HTERT RPE-1 (cell line): ENCODE data around the gene EXOC4.

Experiments used
- in situ Hi-C: fragments of 300-500 bp; cut with MboI; formaldehyde crosslinking; loops from 4 replicates; pipeline ENCODE4 v1.14.3; 2020; ENCODE audit warnings: low sequenced_read_pairs

The EXOC4 gene

DNA sequence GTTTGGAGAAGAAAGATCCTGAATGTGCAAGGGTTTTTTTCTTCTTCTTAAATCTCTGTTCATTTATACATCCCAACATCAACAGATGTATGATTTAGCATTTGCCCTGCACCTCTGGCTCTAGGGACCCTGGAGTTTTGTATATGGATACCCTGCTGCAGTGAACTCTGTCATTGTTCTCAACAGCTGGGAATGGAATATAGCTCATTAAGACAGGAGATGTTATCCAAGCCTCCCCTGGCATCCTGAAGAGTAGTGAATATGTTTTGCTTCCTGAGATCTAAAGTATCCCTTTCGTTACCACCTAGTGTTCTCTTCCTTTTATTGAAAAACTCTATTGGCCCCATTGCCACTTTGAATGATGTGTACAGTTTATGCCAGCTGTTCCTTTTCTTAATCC lies 275.9 kb downstream of the EXOC4 start:
- in situ Hi-C loops = no loop called here

DNA sequence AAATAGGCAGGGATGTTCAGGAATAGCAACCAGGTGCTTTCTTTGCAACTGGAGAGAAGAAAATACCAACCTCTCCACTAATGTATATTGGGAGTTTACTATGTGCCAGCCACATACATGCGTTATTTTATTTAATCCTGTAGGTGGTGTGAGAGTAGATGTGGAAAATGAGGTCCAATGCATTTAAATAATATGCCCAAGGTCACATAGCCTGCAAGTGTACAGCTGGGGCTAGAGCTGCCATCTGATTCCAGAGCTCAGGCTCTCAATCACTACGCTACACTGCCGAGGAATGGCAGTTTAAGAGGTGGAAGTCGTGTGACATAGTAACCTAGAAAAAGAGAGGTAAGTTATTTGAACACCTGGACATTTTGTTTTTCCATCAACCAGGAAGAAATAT lies 277.0 kb downstream of the EXOC4 start:
- in situ Hi-C loops = no loop called here

DNA sequence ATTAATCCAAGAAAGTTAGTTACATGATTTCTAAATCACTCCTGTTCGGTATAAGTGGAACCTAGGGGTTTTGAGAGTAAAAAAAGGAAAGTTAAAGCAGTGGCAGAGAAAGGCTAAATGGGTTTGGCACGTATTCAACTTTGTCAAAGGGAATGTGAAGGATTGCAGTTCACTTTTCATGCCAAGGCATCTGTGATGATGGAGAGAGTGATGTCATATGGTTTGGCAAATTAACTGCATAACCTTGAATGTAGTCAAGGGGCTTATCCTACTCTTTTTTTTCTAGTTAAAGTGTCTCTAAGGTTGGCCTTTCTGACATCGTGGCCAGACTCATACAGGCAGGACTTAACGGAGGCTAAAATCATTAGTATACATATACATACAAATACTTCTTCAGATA lies 277.8 kb downstream of the EXOC4 start:
- in situ Hi-C loops = no loop called here

DNA sequence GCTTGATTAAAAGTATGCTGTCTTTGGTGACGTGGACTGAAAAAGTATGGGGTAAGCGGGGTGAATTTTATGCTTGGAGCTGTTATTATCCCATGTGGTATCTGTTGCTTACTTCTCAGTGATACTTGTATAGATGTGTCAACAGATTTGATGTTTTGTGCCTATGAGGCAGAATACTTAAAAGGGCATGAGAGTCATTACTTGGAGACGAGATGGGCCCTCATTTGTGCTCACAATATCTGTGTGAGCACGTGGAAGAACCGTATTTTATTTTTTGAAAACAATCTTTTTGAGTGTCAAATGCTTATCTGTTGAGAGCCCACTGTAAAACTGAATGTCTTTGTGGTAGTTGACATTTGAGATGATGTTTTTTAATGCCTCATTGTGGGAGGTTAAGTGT lies 281.9 kb downstream of the EXOC4 start:
- in situ Hi-C loops = no loop called here

DNA sequence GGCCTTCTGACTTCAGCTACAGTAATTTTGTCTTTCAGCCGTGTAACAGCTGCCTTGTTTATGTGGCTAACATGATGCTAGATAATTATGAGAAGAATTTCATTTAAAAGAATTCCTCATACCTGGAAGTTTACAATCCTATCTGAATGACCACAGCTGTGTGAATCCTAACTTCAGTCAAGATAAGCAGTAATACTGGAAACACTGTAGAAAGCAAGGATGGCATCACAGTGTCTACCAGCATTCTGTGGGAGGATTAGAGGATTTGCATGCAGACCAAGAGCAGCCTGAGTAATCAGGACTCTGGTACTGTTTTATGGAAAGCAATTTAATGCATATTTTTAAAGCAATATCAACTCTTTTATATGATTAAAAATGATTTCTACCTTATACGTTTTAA lies 282.4 kb downstream of the EXOC4 start:
- in situ Hi-C loops = no loop called here

DNA sequence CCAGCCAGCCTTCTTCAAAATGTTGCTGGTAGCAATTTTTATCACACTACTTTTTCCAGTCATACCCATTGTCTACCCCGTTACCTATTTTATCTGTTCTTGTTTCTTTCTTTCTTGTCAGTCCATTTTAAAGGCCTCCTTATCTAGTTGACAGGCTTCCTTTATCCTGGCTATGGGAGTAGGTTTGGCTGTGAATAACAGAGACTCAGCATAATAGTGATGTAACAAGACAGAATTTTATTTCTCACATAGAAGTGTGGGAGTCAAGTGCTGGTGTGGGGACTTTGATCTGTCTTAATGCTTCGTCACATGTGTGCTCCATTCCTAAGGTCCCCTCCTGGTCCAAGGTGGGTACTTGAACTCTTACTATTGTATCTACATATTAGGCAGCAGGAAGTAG lies 283.6 kb downstream of the EXOC4 start:
- in situ Hi-C loops = no loop called here

DNA sequence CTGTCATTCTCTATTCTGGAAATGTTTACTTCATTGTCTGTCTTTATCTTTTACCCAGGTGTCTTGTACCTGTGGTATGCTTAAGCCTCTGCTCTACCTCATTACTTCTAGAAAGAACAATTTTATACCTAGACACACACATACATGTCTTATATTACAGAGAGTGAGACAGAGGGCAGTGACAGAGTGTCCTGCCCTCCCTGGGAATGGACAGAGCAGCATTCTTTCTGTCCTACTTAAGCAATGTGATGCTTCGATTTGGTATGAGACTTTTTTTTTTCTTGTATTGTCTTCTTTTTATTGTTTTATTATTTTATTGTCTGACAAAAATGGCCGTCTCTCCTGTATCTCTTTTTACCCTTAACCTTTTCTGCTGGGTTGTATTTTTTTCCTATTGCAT lies 286.1 kb downstream of the EXOC4 start:
- in situ Hi-C loops = no loop called here

DNA sequence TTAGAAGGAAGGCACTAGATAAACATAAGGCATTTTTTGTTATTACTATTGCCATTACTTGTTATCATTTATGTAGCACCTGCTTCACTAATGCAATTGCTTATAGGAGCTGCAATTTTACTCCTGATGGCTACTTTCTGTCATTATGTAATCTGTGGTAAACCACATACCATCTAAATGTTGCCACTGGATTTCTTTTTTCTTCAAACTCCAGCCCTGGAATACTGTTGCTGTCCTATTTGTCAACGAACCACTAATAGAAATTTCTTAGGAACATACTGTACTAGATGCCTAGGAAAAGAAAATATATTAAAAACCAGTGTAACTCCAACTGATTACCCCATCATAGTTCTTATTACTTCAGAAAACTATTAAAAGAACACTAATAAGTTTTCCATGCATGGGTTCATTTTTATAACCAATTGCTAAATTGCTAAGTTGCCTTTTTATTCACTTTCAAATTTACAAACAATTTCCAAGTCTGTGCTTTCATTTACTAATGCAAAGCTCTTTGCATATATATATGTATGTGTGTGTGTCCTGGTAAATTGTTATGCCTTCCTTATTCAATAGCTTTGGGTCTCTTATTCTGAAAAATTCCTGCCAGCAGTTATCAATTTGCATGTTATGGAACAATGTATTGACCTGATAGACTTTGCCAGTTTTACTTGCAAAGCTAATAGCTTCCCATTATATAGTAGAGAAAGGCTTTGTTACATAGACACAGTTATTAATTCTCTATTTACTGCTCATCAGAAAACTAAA lies 287.4 kb downstream of the EXOC4 start:
- in situ Hi-C loops = no loop called here

DNA sequence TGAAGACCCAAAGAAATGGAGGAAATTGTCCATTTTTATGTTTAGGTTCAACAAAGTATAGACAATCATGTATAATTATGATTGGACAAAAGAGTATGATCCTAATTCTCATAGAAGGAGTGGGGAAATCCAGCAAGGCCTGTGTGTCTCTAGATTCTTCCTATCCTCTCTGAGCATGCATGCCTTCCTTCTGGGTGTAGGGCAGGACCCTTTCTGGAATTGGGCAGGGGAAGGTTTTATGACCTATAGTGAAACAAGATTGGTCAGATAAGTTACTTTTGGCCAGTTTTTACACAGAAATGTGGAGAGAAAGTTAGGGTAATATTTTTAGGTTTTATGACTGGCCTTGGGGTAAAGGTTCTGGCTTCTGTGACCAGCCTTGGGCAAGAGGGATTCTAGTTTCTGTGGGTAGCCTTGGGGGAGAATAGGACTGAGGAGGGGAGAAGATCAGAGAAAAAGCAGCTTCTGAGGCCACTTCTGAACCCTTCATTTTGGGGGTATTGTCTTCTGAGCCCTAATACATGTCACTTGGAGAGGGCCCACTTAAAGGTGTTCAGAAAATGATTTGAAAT lies 289.4 kb downstream of the EXOC4 start:
- in situ Hi-C loops = no loop called here

DNA sequence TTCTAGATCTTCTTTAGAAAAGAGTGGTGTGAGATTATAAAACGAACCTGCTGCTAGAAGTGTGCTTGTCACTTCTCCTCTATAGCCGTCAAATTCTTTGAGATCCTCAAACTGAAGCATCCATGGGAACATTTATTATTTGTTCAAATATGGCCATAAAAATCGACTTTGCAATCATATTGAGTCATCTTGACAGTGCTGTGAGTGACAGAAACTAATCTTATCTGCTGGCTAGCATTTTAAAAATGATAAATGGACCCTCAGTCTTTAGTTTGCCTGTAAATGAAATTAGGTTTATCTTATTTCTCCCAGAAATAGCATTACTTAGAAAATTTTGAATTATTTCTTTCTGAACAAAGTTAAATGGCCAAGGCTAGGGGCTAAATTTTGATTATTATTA lies 290.8 kb downstream of the EXOC4 start:
- in situ Hi-C loops = no loop called here

DNA sequence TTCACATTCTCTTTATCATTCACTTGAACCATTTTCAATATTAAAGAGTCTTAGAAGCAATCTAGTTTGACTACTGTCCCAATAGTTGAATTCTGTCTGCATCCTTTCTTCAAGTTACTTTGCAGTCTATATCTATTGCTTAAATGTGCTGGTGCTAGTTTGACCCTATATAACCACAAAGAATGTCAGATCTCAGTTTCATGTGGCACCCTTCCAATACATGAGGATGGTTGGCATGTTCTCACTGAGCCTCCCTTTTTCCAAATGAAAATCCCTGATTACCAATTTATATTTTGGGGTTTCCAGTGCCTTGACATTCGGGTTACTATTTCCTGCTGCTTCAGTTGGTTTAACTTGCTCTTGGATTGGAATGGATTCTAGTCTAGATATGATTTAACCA lies 292.7 kb downstream of the EXOC4 start:
- in situ Hi-C loops = no loop called here

DNA sequence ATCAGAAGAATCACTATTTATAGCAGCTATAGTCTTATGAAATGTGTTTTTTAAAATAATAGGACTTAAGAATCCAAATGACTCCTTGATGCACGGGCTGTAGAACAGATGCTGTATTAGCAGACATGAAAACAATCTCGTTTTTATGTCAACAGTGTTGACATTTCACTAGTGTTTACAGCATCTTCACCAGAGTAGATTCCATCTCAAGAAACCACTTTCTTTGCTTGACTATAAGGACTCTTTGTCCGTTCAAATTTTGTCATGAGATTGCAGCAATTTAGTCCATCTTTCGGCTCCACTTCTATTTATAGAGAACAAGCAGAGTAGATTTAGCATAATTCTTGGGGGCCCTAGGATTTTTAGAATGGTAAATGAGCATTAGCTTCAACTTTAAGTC lies 295.1 kb downstream of the EXOC4 start:
- in situ Hi-C loops = no loop called here

DNA sequence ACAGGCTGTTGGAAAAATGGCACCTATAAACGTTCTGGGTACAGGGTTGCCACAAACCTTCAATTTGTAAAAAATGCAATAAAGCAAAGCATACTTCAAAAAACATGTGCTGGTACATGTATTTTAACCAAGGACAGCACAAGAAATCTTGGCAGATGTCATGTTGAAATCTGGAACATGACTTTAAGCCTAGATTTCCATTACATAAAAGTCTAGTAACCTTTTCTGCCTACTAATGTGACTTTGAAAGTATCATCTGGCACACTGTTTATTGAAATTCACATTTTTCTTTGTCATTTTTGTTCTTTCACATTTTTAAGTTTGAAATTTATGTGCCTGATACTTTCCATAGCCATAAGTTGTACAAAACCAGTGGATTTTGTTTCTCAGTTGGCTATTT lies 296.8 kb downstream of the EXOC4 start:
- in situ Hi-C loops = no loop called here

DNA sequence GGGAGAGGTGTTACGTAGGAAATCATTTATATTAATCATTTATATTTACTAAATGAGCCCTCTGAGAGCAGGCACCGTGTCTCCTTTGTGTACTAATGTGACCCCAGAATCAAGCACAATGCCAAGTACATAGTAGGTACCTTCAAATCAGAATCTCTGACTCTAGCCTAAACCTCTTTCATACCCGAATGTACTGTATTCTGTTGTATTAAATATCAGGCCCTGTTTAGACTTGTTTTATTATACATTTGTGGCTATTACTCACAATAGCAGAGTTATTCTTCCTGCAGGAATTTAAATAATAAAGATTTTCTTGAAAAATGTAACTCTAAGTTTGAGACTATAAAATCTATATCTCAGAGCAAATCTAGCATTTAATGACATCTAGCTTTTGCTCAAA lies 297.3 kb downstream of the EXOC4 start:
- in situ Hi-C loops = no loop called here

DNA sequence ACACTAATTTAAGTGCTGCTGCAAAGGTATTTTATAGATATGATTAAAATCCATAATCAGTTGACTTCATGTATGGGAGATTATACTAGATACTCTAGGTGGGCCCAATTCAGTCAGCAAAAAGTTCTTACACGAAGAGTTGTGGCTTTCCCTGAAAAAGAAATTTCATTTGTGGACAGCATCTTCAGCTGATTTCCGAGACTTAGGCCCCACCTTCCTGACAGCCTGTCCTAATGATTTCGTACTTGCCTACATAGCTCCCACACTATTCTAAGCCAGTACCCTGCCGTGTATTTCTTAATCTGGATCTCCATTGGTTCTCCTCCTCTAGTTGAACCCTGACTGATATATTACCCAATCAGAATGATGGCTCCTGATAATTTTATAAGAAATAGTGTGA lies 297.9 kb downstream of the EXOC4 start:
- in situ Hi-C loops = no loop called here

DNA sequence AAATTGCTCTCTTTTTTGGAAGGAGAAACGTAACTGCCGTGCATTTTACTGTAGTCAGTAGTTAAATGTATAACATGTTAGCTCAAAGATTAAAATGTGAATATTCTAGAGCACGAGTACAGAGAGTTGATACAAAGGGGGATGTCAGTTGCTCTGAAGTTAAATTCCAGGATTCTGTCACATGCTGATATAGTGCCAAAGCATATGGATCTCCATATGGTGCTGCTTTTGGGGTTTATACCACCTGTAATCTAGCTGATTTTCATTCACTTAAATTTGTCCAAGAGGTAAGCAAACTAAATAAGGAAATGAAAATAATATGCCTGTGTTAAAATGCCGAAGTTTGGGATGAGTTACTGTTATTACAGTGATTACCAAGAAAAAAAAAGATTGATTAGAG lies 298.6 kb downstream of the EXOC4 start:
- in situ Hi-C loops = no loop called here

DNA sequence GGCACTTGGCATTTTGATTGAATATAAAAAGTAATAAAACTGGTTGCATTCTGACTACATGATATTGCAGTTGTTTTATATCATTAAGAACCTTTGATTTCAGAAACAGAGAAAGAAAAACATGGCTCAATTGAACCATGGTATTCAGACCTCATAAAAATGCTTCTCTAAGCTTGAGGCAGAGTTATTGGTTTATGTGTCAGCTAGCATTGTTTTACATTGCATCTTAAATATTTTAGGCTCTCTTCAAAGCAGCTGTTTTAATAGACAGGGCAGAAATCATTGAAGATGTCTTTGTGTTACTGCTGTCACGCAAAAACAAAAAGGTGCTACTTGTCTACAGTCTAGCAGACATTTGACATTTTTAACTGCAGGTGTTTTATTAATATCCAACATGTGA lies 299.2 kb downstream of the EXOC4 start:
- in situ Hi-C loops = no loop called here

DNA sequence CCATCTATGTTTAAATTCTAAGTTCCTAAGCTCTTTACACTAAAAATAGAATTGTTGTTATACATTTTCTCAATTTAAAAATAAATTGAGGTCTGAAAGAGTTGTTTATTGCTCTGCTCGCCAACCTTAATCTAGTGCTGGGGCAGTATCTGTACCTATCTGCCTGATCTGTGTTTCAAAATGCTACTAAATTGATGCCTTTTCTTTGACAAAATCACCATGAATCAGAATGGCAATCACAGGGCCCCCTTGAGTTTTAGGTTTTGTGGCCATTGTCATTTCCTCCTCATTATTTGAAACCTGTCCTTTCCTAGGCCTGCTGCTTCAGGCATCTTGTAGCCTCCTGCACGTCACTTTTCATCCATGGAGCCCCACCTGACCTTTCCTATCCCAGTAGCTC lies 301.5 kb downstream of the EXOC4 start:
- in situ Hi-C loops = no loop called here

DNA sequence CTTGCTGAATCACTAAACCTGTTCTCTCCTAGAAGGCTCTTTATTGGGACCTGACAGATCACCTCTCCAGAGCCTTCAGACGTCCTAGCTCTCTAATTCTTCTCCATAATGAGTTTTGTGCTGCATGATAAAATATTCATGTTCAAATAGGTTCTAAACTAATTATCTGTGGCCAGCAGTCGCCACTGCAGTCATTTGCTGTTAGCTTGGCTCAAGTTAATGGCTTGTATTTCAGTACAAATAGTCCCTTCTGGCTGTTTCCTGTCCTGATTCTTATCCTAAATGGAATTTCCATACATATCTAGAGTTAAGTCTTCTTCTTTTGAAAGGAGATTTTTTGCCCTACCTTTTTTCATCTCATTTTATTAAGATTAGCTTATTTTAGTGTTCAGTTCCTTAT lies 303.2 kb downstream of the EXOC4 start:
- in situ Hi-C loops = no loop called here

DNA sequence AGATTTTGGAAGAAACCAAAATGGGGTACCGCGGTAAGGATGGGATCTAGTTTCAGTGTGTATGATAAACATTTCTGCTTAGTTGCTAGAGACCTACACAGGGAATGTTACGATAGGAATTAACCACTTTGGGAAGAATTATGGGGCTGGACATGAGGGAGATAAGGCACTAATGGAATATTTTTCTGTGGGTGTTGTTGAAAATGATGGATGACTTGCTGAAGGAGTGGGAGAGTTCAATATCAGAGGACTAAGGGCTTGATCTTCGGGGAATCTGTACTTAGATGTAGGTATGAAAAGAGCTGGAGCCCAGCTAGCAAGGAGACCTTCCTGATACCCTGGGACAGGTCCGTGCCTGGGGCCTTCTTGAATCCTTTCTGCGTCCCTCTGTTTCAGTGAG lies 303.7 kb downstream of the EXOC4 start:
- in situ Hi-C loops = no loop called here

DNA sequence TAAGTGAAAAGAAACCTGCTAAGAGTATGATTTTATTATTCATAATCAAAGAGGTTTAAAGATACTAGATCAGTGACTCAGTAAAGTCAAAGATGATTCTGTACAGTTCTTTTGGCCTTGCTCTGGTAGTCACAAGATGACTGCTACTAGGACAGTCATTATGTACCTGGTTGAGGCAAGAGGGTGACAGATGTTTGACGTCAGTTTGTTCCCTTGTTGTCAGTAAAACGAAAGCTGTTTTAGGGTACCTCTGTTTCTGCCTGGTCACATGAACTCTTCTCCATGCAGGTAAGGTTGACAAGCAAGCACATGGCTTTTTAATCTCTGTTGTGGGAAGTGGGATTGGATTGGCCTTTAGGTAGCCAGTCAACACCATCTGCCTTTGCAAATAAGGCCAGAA lies 308.0 kb downstream of the EXOC4 start:
- in situ Hi-C loops = no loop called here

DNA sequence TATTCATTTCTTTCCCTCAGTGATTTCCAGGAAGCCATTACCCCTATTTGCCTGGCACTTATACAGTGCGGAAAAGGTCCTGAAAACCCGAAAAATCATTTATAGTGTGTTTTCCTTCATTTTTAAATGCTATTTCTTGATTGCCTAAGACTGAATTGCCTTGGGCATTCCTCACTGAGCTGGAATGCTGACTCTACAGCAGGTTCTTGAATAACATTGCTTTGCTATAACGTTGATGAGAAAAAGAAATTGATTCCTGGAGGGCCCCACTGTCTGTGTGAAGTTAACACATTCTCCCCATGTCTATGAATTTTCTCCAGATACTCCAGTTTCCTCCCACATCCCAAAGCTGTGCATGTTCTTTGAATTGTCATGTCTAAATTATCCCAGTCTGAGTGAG lies 308.5 kb downstream of the EXOC4 start:
- in situ Hi-C loops = no loop called here

DNA sequence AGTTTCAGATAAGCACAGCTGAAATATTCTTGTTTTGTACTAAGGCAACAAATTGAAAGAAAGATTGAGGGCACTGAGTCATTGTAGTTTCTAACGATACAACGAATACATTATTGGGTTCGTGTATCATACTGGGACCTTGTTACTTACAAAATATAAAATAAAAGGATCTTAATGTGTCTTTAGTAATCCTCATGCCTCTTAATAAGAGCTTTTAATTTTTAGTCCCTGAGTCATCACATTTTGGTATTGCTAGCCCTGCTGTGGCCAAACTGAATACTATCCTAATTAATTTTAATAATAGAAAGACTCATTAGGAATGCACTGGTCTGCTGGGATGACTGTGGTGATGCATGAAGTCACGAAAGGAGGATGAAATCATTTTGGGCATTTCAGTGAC lies 309.7 kb downstream of the EXOC4 start:
- in situ Hi-C loops = no loop called here
